Fibroblast of upper back skin (primary cell): ENCODE data around the gene IQCK.
A peak's percentile ranks its signal among the peaks of the same experiment; 100 is the strongest.
"Not testable (repeated sequence)": the region's sequence is repeated elsewhere in the genome, so short reads cannot be mapped to it uniquely, and the experiment has no call there.

Source experiments
- DNase-seq: peaks from one replicate; pipeline ENCODE4 v3.0.0-alpha.2; 2013

IQCK gene

GRCh38 chr16:19760356-19761060 is 42.4 kb downstream of the IQCK start:
- no peak for DNase-seq

GRCh38 chr16:19765860-19766553 is 47.9 kb downstream of the IQCK start:
- DNase-seq, result no peak

GRCh38 chr16:19766554-19766884 is 48.4 kb downstream of the IQCK start:
- DNase-seq, result no peak

GRCh38 chr16:19766988-19767387 is 48.9 kb downstream of the IQCK start:
- no peak for DNase-seq

GRCh38 chr16:19767497-19767896 is 49.4 kb downstream of the IQCK start:
- no peak for DNase-seq

- no peak for DNase-seq
These were observed 51.2 kb downstream of the IQCK start for GRCh38 chr16:19769239-19769638.

- no peak for DNase-seq
These were observed 53.0 kb downstream of the IQCK start for GRCh38 chr16:19771040-19771439.

- DNase-seq, result no peak
These were observed 53.7 kb downstream of the IQCK start for GRCh38 chr16:19771796-19772195.

GRCh38 chr16:19774024-19774423 is 56.0 kb downstream of the IQCK start:
- DNase-seq, result no peak

- DNase-seq, result no peak
These were observed 58.1 kb downstream of the IQCK start for GRCh38 chr16:19776147-19776546.

GRCh38 chr16:19776565-19776964 is 58.5 kb downstream of the IQCK start:
- DNase-seq, result no peak

- DNase-seq, result no peak
These were observed 62.2 kb downstream of the IQCK start for GRCh38 chr16:19780321-19780720.

GRCh38 chr16:19781226-19781625 is 63.2 kb downstream of the IQCK start:
- DNase-seq, result peak; percentile 84

- DNase-seq, result peak; percentile 67
These were observed 65.5 kb downstream of the IQCK start for GRCh38 chr16:19783363-19784182.

GRCh38 chr16:19784183-19784736 is 66.2 kb downstream of the IQCK start:
- DNase-seq, result no peak

- no peak for DNase-seq
These were observed 67.0 kb downstream of the IQCK start for GRCh38 chr16:19785081-19785480.

- DNase-seq, result no peak
These were observed 67.5 kb downstream of the IQCK start for GRCh38 chr16:19785512-19786130.

GRCh38 chr16:19801369-19801768 is 83.3 kb downstream of the IQCK start:
- DNase-seq, result not testable (repeated sequence)

- not testable (repeated sequence) for DNase-seq
These were observed 83.8 kb downstream of the IQCK start for GRCh38 chr16:19801824-19802223.

GRCh38 chr16:19802612-19803011 is 84.5 kb downstream of the IQCK start:
- no peak for DNase-seq

- DNase-seq, result no peak
These were observed 86.7 kb downstream of the IQCK start for GRCh38 chr16:19804538-19805323.

GRCh38 chr16:19805459-19806162 is 87.5 kb downstream of the IQCK start:
- no peak for DNase-seq
